GM21723 (cell line): ENCODE data around the gene PGBD2.
"Not testable (repeated sequence)": the region's sequence is repeated elsewhere in the genome, so short reads cannot be mapped to it uniquely, and the experiment has no call there.

Experiments used
- ATAC-seq: cut with Tn5 transposase; IDR thresholded peaks from one replicate; pipeline ENCODE4 v1.9.1; 2021; ENCODE audit warnings: mild to moderate bottlenecking, moderate library complexity; ENCODE audit not compliant: unreplicated experiment

The PGBD2 gene

GRCh38 chr1:248924696-248925532 lies 18.9 kb downstream of the PGBD2 start:
- ATAC-seq: peak; percentile 95

GRCh38 chr1:248925859-248926258 lies 19.8 kb downstream of the PGBD2 start:
- ATAC-seq: not testable (repeated sequence)

GRCh38 chr1:248926401-248927182 lies 20.6 kb downstream of the PGBD2 start:
- no peak for ATAC-seq

- not testable (repeated sequence) for ATAC-seq
These were observed 21.2 kb downstream of the PGBD2 start for GRCh38 chr1:248927283-248927682.

- ATAC-seq: not testable (repeated sequence)
These were observed 22.1 kb downstream of the PGBD2 start for GRCh38 chr1:248928122-248928521.

- ATAC-seq: not testable (repeated sequence)
These were observed 24.0 kb downstream of the PGBD2 start for GRCh38 chr1:248930037-248930436.

GRCh38 chr1:248938173-248938809 lies 32.3 kb downstream of the PGBD2 start:
- ATAC-seq: not testable (repeated sequence)

GRCh38 chr1:248944134-248944999 lies 38.3 kb downstream of the PGBD2 start:
- ATAC-seq: not testable (repeated sequence)

- ATAC-seq: not testable (repeated sequence)
These were observed 39.0 kb downstream of the PGBD2 start for GRCh38 chr1:248945000-248945423.

GRCh38 chr1:248945453-248945852 lies 39.4 kb downstream of the PGBD2 start:
- ATAC-seq: not testable (repeated sequence)

GRCh38 chr1:248945856-248946416 lies 39.9 kb downstream of the PGBD2 start:
- not testable (repeated sequence) for ATAC-seq
